T47D (cell line): ENCODE results near the gene TRIM21.
"Not testable (repeated sequence)": the region's sequence is repeated elsewhere in the genome, so short reads cannot be mapped to it uniquely, and the experiment has no call there.

Source experiments
- DNase-seq, 2 experiments: peaks; one replicate each; pipeline versions ENCODE4 v3.0.0 to v3.0.0-alpha.2; 2011 to 2012; ENCODE audit warnings: low read depth in 1 of 2, low spot score in 1 of 2
- JUND ChIP-seq: IDR thresholded peaks from 2 replicates; pipeline ENCODE4 v1.6.1; 2012; ENCODE audit warnings: low read depth
- in situ Hi-C: cut with HindIII; loops from 2 replicates; pipeline ENCODE4 v1.10.0; 2016; ENCODE audit warnings: low sequenced_read_pairs, low pct_unique_long_range_greater_than_20kb

The TRIM21 gene

DNA sequence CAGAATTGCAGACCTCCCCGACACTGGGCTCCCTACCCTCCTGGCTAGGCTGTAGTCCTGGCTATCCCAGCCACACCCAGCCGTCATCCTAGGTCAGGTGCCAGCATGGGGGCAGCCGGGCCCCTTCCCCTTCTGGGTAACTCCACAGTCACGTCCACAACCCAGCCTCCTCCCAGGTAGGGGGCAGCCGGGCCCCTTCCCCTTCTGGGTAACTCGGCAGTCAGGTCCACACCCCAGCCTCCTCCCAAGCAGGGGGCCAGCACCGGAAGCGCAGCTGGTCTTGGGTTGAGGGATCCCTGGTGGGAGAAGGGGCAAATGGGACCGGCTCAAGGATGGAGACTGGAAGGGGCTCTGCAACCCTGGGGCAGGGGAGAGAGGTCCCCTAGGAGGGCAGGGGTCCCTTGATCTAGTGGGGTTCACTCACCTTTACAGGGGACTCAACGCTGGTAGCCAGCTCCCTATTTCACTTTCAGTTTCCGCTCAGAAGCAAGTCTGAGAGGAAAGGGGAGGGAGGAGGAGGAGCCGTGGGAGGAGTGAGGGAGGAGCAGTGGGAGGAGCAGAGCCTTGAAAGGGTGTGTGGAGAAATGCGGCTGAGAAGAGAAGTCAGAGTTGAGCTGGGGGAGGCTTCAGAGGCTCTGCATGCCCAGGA lies at the start of gene TRIM21:
Gene TRIM21, minus strand, starts transcription at position 494 of the 649 bp plus-strand sequence. CDS start 3,293 bp downstream, outside the sequence.
- DNase-seq, result peak; percentile 51 to 83
- no peak for TF ChIP-seq JUND
- in situ Hi-C loops, result no loop called here

DNA sequence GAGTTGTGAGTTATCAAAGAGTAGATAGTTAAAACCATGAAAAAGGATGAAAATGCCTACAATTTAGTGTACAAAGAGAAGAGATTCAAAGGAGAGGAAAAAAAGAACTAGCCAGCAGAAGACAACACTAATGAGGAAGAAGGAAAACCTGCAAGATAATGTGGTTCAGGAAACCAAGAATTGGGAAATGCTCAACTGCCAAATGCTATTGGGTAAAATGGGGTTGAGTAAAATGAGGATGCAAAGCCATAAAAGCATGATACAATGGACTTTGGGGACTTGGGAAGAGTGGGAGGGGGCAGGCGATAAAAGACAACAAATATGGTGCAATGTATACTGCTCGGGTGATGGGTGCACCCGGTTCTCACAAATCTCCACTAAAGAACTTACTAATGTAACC lies 48.0 kb upstream of the TRIM21 start:
- no peak for DNase-seq
- in situ Hi-C loops, result no loop called here
- no peak for TF ChIP-seq JUND

DNA sequence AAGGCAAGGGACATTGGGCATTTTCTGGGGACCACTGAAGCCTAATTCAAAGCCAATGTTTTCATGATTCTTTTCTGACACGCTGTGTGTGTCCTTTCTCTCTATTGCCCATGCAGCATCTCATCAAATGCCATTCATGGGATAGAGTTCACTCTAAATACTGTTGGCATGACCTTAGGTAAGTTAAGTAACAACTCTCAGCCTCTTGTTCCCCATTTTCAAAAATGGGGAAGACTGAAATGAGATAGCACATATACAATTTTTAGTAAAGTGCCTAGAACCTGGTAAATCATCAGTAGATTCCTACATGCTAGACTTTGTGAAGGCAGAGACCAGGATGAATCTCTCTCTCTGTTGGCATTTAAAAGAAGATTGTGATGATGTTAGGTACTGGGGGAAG lies 42.9 kb upstream of the TRIM21 start:
- TF ChIP-seq JUND, result no peak
- in situ Hi-C loops, result no loop called here
- no peak for DNase-seq

DNA sequence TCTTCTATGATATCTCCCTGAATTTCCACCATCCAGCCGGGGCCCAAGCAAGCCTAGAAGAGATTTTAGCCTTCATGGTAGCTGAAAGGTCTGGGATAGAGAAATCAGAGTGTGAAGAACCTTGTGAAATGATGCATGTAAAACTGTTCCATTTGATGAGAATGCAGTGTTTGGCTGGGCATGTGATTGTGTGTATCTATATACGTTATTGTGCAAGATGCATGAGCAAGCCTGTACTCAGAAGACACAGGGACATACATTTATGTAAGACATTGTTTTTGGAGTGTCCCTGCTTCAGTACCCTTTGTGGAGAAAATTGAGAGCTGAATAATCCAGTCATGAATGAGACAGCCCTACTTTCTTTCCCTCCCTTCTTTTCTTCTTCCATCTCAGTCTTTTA lies 40.4 kb upstream of the TRIM21 start:
- in situ Hi-C loops, result no loop called here
- TF ChIP-seq JUND, result no peak
- DNase-seq, result no peak

DNA sequence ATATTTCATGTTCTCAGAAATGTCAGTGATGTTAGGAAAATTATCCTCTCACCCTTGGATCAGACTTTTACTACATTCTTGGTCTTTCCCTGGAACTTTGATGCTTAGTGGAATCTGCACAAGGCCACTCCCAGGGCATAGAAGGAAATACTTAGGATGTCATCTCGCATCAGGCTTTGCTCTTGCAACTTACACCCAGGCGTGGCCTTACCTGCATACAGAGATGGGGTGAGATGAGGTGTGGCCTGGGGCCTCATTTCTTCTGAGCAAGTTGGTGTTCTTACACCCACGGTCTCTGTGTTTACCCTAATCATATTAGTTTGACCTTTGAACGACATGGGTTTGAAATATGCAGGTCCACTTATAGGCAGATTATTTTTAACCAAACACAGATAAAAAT lies 36.5 kb upstream of the TRIM21 start:
- no peak for DNase-seq
- TF ChIP-seq JUND, result no peak
- in situ Hi-C loops, result no loop called here

DNA sequence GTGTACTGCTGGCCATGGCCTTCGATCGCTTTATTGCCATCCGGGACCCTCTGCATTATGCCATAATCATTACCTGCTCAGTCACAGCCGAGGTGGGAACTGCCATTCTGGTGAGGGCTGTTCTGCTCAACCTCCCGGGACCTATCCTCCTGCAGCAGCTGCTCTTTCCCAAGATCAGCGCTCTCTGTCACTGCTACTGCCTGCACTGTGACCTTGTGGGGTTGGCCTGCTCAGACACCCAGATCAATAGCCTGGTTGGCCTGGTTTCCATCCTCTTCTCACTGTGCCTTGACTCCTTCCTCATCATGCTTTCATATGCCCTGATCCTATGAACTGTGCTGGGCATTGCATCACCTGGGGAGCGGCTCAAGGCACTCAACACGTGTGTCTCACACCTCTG lies 24.9 kb upstream of the TRIM21 start:
- in situ Hi-C loops, result no loop called here
- DNase-seq, result no peak
- no peak for TF ChIP-seq JUND

DNA sequence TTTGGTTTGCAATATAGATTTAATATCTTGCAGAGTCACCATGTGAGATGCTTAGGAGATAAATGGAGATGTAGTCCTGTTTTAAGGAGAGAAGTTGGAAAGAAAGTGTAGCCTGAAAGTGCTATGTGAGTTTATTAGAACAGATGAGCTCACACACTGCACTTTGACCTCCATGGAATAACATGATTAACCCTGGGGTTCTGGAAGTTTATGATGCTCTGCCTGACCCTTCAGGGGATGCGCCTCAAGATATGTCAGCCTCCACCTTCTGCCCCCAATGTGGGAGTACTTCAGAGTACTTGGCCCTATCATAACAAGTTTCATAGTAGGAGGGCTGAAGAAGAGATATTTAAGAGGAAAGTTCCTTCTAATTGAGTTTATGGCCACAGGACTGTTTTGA lies 23.3 kb upstream of the TRIM21 start:
- no peak for TF ChIP-seq JUND
- in situ Hi-C loops, result no loop called here
- DNase-seq, result no peak

DNA sequence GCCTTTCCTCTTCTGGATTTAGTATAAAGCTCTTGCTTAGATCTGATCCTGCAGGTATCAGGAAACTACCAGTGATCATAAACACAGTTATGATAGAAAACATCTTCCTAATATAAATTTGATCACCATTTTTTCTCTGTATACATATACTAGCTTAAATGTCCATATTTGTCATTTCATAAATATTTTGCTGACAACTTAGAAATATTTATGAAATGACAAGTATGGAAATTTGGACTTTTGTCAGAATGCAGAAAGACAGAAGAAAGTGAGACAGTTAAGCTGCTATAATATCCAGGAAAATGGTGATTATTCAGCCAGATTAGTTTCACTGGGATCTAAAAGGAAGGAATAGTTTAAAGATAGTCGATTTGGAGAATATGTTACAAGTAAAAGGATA lies 22.8 kb upstream of the TRIM21 start:
- TF ChIP-seq JUND, result no peak
- in situ Hi-C loops, result no loop called here
- DNase-seq, result no peak

DNA sequence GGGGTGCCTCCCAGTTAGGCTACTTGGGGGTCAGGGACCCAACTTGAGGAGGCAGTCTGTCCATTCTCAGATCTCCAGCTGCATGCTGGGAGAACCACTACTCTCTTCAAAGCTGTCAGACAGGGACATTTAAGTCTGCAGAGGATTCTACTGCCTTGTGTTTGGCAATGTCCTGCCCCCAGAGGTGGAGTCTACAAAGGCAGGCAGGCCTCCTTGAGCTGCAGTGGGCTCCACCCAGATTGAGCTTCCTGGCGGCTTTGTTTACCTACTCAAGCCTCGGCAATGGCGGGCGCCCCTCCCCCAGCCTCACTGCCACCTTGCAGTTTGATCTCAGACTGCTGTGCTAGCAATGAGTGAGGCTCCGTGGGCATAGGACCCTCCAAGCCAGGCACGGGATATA lies 12.7 kb upstream of the TRIM21 start:
- in situ Hi-C loops, result not testable (repeated sequence)
- peak in 1 of 2 experiments; percentile 30 for DNase-seq

DNA sequence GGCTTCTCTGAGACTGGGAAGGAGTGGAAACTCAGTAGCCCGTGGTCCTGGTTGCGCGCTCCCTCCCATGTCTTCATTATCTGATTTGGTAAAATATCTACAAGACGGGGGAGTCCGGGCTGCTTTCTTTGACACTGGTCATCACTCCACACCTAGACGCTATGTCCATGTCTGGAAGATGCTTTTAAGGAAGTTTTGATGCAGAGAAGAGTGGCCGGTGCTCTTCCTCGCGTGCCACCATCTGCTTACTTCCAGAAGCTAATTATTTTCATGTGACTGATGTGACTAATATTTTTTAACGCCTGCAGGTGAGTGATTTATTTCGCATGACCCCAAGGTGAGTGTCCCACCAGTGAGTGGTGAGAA lies 339 bp upstream of the TRIM21 start:
- no peak for DNase-seq
- in situ Hi-C loops, result no loop called here
- no peak for TF ChIP-seq JUND

DNA sequence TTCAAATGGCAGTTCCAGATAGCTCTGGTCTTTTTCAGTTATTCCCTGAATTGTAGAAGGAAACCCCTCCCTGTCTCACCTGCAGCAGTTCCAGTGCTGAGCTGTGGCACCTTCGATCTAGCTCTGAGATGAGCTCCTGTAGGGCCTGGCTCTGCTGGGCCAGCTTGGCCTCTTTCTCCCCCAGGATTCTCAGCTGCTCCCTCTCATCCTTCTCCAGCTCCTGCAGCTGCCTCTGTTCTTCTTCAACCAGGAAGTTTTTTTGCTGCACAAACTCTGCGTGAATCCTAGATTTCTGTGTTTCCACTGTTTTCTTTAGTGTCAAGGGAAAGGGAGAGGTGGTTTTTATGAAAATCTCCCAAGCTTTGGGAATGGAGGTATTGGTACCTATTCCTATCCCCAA lies 5.3 kb downstream of the TRIM21 start:
- DNase-seq, result no peak
- TF ChIP-seq JUND, result no peak
- in situ Hi-C loops, result no loop called here

DNA sequence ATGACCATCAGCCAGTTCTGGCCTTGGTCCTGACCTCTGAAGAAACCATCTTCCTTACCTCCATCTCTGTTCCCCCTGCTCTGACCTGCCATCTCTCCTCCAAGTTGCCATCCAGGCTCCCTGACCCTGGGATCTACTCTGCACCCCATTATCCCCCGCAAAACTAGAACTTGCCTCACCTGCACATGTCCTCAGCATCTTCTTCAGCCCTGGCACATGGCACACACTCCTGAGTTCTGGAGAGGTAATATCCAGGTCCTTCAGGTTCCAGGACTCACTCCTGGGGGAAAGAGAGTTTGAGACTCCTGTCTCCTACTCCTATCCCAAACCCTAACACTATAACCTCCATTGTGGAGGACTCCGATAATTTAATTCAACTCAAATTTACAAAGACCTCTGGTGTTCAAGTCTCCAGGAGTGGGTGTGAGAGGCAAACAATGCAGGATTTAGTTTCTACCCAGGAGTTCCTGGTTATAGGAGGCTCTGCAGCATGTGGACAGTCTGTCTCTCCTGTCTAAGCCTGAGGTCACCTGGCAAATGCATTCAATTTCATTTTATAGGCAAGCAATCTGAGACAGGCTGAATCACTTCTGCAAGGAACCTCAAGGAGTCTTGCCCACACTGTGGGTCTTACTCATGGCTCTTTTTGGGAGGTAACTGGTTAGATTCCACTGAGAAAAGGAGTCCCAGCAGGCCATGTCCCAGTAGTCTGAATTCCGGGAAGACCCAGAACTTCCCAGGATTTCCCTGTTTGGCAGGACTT lies 7.3 kb downstream of the TRIM21 start:
- in situ Hi-C loops, result no loop called here
- no peak for TF ChIP-seq JUND
- no peak for DNase-seq

DNA sequence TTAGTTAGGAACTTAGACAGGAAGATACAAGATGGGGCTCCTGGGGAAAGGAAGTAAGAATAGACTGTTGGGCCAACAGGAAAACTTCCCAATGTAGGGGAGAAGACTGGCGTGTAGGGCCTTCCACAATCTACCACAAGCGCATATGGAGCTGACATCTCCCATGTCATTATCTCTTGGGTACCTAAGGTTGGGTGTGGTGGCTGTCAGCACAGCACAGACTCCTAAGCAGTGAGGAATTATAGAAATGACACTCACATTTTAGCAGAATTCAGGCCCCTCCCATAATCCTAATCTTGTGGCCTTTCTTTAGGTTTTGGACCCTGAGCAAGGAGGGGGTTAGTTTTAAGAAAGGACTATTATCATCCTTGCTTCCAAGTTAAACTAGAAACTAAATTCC lies 11.6 kb downstream of the TRIM21 start:
- DNase-seq, result no peak
- in situ Hi-C loops, result no loop called here
- TF ChIP-seq JUND, result no peak
